ENCODE data around the gene VWF.

The VWF gene

GRCh38 chr12:5904441-5904840 is 220.0 kb downstream of the VWF start:
- no peak for DNase-seq

- DNase-seq, result no peak
These were observed 221.7 kb downstream of the VWF start for GRCh38 chr12:5902736-5903135.

GRCh38 chr12:5901416-5901815 is 223.1 kb downstream of the VWF start:
- no peak for DNase-seq

- no peak for DNase-seq
These were observed 223.8 kb downstream of the VWF start for GRCh38 chr12:5900533-5901205.

- DNase-seq, result no peak
These were observed 224.4 kb downstream of the VWF start for GRCh38 chr12:5900076-5900475.

- DNase-seq, result no peak
These were observed 224.8 kb downstream of the VWF start for GRCh38 chr12:5899675-5900074.

- DNase-seq, result no peak
These were observed 225.6 kb downstream of the VWF start for GRCh38 chr12:5898874-5899273.

All from stimulated activated CD8-positive, alpha-beta memory T cell treated with anti-CD3 and anti-CD28 coated beads, Interleukin-4, amount 100 ng/mL, for 48 hours (primary cell).